ENCODE data around the gene ZSWIM3. TPM values are rescaled to one million over a fixed set of nuclear protein-coding genes. Genes with fewer than 3 reads are reported as not detected.

ZSWIM3 gene
- total and polyA plus RNA-seq, 2 of the 8 experiments (the other 6 are each of a cell fraction or from before 2014, with no cell fraction given) = 5.5 to 6.9 TPM

- TF ChIP-seq RAD21 (IDR thresholded peaks at IDR 0.05 in 1 of 2, conservative IDR thresholded peaks at IDR 0.05 in 1 of 2; ENCODE audit: low read depth in 2 of 2, low read length in 2 of 2) (no peak), EP300 (IDR thresholded peaks at IDR 0.05; ENCODE audit: borderline replicate concordance in 1 of 2, low read depth in 2 of 2, low read length in 2 of 2) (no peak), POU5F1 (IDR thresholded peaks at IDR 0.05; ENCODE audit: low read depth, low read length) (no peak), GTF2F1 (IDR thresholded peaks at IDR 0.05; ENCODE audit: borderline replicate concordance, low read depth, low read length) (no peak), ATF3 (IDR thresholded peaks at IDR 0.05; ENCODE audit: insufficient read depth, low read depth, low read length) (no peak), USF2 (IDR thresholded peaks at IDR 0.05; ENCODE audit: low read length) (no peak), SP1 (IDR thresholded peaks at IDR 0.05; ENCODE audit: low read depth, low read length) (peak; percentile 100), TAF1 (IDR thresholded peaks at IDR 0.05; ENCODE audit: low read depth, low read length) (peak; percentile 79), TAF7 (optimal IDR thresholded peaks at IDR 0.05; ENCODE audit: borderline replicate concordance, low read depth, low read length) (no peak), CREB1 (IDR thresholded peaks at IDR 0.05) (peak; percentile 55), ATF2 (IDR thresholded peaks at IDR 0.05; ENCODE audit: low read length) (no peak), JUN (IDR thresholded peaks at IDR 0.05; ENCODE audit: low read depth, low read length) (no peak), CHD2 (IDR thresholded peaks at IDR 0.05; ENCODE audit: low read length) (peak; percentile 98), CHD1 (IDR thresholded peaks at IDR 0.05; ENCODE audit: low read depth, low read length) (no peak), ZNF274 (IDR thresholded peaks at IDR 0.05; ENCODE audit: borderline replicate concordance, extremely low read depth, low read length) (no peak), RFX5 (IDR thresholded peaks at IDR 0.05; ENCODE audit: borderline replicate concordance, low read depth, low read length) (no peak), EZH2 (IDR thresholded peaks at IDR 0.05; ENCODE audit: low read depth, low read length, severe bottlenecking) (no peak), JUND (IDR thresholded peaks at IDR 0.05; ENCODE audit: low read length) (no peak), GABPA (IDR thresholded peaks at IDR 0.05; ENCODE audit: borderline replicate concordance, insufficient read depth, low read length) (peak; percentile 98), KDM4A (IDR thresholded peaks at IDR 0.05; ENCODE audit: low read depth, low read length, severe bottlenecking) (no peak)
Observed at GRCh38 chr20:45857114-45857881, at the start of gene ZSWIM3, which contains the start of gene ACOT8 (continued).
